Measurements from ENCODE around the gene COL6A2.
"Not testable (repeated sequence)": the region's sequence is repeated elsewhere in the genome, so short reads cannot be mapped to it uniquely, and the experiment has no call there.

Gene COL6A2

DNA sequence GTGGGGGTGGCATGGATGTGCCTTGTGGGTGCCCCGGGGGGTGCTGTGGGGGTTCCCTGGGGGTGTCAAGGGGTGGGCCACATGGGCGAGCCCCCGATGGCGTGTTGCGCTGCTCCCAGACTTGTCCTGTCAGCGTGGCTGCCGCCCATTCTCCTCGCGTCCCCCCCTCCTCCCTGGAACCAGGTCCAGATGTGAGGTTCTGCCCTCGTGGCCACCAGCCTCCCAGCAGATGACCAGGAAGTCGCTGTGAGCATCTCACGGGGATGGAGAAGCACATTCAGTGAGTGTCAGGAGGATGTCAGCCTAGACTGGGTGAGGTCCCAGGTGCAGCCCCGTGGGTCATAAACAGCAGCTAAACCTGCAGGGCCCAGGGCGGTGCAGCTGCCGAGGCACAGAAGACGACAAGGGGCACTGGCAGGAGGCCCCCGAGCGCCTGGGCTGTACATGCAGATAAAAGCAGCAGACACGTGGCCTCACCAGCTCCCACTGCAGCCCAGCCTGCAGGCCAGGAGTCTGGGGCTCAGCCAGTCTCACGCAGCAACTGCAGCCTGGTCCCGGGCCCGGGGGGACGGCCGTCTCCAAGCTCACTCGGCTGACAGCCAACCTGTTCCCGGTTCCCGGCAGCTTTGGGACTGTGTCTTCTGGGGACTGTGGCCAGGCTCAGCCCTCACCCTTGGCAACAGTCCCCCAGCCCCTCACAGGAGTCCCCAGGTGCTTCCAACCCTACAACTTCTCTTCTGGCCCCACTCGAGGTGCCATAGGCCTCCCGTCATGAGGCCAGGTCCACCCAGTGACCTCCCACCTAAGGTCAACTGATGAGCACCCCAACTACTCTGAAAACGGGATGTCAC is 17.5 kb upstream of the COL6A2 start:
- DNase-seq, result no peak

DNA sequence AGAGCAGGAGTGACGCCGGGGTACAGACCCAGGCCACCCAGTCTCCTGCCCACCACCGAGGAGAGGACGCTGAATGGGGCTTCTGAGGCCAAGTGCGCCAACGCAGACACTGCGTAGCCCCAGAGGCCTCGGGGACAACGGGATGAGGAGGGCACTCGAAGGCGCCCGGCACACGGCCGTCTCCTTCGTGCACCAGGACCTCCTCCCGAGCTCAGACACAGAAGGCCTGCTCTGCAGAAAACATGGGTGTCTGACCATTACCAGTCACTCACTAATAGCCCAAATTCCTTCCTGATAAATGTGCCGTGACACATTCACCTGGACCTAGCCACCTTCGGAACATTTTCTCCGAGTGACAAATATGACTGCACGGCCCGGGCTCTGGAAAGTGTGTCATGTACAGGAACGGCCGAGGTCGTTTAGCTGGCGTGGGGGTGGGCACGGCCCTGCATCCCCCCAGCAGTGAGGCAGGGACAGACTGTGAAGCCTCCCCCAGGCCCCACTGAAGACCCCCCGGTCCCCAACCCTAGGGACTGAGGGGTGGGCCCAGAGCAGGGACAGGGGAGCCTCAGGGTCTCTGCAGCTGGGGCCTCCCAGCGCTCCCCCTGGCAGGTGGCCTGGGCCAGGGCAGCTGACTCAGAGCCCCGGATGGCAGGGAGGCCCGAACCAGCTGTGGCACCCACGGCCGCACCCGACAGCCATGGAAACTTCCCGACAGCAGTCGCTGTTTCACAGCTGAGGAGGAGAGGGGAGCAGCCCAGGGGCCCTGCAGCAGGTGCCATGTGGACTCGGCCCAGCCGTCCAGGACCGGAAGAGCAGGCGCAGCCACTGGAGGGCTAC is 16.7 kb upstream of the COL6A2 start:
- DNase-seq, result no peak

- DNase-seq, result no peak
Observed at GRCh38 chr21:46081862-46082712, 15.8 kb upstream of the COL6A2 start.

- no peak for DNase-seq
Observed at GRCh38 chr21:46082713-46082962, 15.3 kb upstream of the COL6A2 start.

DNA sequence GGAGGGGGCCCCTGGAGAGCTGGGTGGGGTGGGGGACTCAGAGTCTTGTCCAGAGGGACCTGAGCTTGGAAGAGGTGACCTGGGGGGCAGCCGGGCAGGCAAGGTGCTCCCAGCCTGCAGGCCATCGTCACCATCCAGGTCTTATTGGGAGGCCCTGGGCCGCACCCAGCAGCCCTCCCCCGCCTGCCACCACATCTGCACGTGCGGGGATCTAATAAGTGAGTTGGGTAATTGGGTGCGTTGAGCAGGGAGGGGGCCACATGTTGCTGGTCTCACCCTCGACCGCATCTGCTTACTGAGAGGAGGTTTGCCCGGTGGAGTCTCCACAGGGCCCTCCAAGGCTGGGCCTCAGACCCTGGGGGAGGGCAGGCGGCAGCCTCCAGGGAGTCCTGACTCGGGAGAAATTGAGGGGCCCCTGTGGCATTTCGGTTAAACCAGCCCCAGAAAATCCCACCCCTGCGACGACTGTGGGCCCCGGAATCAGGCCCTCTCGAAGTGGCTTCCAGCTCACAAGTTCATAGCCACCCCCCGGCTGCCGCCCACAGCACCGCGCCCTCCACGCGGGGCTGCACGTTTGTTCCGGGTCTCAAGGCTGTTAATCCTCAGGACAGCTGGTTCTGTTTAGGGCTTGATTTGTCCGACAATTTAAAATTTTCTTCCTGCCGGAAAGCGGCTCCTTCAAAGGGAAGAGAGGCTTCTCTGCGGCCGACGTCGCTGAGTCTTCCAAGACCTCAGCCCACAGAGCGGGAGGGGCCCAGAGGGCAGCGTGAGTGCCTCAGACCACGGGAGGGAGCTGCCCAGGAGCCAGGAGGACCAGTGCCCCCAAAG is 14.7 kb upstream of the COL6A2 start:
- no peak for DNase-seq

DNA sequence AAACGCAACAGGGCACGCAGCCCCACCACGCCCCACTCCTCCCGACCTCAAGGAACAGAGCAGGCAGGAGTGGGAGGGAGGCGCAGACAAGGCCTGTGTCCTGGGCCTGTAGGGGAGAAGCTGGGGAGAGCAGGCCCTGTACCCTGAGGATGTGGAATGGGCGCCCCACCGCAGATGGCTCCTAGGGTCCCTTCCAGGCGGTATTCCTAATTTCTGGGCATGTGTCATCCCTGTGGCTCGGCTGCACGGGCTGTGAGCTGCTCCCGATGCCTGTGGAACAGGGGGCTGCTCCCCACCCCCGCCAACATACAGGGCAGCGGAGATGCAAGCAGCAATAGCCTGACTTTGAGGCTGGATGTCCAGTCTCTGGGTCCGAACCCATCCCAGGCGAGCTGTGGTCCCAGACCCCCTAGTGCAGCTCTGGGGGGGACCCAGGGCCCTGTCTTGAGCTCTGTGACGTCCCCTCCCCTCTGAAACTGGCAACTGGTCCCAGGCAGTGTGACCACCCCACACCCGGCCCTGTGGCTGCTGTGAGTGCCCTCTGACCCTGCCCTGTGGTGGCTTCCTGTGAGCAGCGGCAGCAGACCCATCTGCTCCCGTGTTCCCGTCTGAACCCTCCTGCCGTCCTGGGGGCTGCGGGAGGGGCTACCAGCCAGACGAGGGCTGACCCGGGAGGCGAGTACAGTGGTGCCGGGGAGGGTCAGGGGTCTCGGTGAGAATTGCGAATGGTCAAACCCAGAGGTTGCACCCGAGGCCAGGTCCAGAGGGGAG is 13.9 kb upstream of the COL6A2 start:
- no peak for DNase-seq

- DNase-seq, result no peak
Observed at GRCh38 chr21:46084709-46085108, 13.2 kb upstream of the COL6A2 start.

- not testable (repeated sequence) for DNase-seq
Observed at GRCh38 chr21:46085259-46085658, 12.7 kb upstream of the COL6A2 start.

- no peak for DNase-seq
Observed at GRCh38 chr21:46087641-46088040, 10.3 kb upstream of the COL6A2 start.

DNA sequence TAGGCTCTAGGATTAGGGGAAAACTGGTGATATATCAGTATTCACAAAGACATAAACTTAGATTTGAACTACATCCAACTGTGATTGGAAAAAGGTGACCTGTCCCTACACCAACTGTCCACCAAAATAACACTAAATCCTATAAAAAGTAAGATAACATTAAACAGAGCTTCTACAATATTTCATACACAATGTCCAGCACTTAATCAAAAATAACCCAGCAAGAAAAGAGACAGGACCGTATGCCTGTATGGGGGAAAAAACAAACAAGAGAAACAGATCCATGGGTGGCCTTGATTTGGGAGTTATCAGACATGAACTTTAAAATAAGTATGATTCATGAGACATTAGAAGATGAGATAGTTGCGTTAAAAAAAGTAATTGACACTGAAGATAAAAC is 9.7 kb upstream of the COL6A2 start:
- DNase-seq, result no peak

DNA sequence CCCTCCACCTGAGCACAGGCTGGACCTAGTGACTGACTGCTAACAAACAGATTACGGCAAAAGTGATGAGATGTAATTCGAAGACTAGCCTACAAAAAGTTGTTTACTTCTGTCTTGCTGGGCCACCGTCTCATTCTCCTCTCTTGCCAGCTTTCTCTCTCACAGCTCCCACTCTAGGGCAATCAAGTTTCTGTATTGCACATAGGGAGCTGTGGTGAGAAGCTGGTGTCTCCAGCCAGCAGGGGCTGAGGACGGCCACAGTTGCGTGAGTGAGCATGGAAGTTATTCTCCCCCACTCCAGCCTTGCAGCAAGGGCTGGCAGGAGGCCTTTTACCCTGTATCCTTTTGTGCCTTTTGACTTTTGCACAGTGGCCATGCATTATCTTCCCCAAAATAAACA is 8.6 kb upstream of the COL6A2 start:
- no peak for DNase-seq

DNA sequence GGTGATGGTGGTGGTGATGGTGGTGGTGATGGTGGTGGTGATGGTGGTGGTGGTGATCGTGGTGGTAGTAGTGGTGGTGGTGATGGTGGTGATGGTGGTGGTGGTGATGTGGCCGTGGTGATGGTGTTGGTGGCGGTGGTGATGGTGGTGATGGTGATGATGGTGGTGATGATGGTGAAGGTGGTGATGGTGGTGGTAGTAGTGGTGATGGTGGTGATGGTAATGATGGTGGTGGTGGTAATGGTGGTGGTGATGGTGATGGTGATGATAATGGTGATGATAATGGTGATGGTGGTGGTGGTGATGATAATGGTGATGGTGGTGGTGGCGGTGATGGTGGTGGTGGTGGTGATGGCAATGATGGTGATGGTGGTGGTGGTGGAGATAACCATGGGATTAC is 6.8 kb upstream of the COL6A2 start:
- DNase-seq, result no peak

DNA sequence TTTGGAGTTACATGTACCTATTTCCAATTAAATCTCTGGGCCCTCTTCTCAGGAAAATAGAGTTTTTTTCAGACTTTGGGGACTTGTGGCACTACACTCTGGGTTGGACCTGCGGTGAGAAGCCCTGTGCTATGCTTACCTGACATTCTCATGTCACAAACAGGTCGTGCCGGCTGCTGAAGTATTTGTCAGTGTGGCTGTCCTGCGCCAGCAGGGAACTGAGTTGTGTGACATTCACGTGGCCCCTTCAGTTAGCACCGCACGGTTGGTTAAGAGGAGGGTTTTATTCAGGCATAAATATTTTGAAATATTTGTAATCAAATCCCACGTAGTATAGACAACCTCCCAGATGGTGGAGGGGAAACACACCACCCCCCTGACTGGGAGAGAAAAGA is 6.3 kb upstream of the COL6A2 start:
- DNase-seq, result no peak

GRCh38 chr21:46092026-46092764 is 5.7 kb upstream of the COL6A2 start:
- no peak for DNase-seq

DNA sequence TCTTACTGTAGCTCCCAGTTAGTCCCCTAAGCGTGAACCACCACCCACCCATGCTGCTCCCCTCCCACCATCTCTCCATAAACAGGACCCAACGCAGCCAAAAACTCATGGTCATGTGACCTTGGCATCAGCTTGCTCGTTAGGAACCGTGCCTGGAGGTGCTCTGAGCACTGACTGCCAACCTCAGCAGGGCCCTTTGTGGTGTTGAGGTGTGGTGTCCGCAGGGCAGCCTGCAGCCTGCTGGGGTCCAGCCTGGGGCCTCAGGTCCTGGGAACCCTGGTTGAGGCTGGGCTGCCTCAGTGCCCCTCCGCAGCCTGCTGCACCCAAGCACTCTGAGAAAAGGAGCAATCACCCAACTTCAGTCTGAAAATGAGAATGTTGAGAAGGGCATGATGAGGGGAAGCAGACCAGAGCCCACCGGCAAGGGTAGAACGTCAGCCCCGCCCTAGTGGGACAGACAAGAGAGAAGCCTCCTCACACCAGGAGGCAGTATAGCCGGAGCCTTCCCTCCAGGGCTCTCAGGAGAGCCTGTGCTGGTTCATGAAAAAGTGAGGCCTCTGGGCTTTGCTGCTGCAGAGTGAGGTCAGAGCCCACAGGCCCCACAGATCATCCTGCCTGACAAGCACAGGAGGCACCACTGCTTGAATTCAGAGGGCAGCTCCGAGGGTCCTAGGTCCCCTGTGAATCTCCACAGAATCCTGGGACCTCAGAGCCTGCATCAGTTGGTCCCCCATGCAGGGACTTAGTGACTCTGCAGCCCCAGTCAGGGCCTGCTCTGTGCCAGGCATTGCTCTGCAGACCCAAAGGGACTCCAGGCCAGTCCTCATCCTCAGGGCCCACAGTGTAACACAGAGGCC is 4.9 kb upstream of the COL6A2 start:
- no peak for DNase-seq

- DNase-seq, result no peak
Observed at GRCh38 chr21:46093668-46094400, 4.1 kb upstream of the COL6A2 start.

GRCh38 chr21:46094401-46095082 is 3.4 kb upstream of the COL6A2 start:
- DNase-seq, result no peak

DNA sequence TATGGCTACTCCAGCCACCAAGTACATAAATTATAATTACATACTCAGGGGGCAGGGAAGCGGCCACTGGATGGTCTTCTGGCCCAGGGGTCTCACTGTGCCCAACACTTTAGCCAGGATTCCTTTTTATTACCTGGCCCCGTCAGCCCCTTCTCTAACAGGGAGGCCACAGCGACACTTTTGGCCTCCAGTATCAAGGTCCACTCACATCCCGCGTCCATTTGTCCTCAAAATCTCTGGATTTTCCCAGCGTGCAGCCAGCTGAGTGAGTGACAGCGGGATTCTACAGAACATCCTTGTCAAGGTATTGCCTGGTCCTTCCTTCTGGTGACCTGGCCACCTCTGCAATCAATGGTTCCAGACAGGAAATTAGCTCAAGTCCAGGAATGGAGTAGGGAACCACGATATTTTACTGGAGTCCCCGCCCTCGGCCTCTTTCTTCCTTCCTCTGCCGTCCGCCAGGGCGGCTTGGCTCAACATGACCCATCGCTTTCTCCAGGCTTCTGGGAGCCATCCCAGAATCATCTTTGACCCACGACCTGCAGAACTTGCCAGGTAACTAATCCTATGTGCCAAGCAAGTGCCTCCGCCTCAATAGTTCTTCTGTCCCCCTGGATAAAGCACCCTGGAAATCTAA is 2.7 kb upstream of the COL6A2 start:
- no peak for DNase-seq
